ENCODE measurements around the gene C16orf74. TPM values are rescaled to one million over a fixed set of nuclear protein-coding genes. Genes with fewer than 3 reads are reported as not detected.

The C16orf74 gene
- total RNA-seq, 1 experiment from 2014 or later: 44.3 TPM

DNA sequence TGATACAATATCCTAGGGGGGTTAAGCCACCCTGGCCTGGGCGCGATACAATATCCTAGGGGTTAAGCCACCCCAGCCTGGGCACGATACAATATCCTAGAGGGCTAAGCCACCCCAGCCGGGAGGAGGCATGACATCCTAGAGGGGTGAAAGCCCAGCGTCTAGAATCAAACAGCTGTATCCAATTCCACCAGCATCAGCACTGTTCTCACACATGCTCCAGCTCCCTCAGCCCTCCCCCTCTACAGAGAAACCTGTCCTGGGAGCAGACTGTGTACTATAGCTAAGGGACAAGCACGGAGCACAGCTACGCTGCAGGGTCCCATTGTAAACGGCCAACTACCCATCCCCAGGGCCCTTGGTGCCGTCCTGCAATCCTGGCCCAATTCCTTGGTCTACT is 68.4 kb downstream of the C16orf74 start:
- intact Hi-C loops (cut with micrococcal nuclease; ENCODE audit: unreplicated experiment): no loop called here
- no TSS peak for BruUV-seq (replicated peaks)
- ChIA-PET POLR2A (ENCODE audit: unreplicated experiment) (no interaction called here), CTCF (no interaction called here)
- peaks cover 4% of the 10 kb centered on the region; the same call in 1 of the 2 replicates for H3K79me2 ChIP-seq (ENCODE audit: low read depth)
- TF ChIP-seq CTCF (conservative IDR thresholded peaks at IDR 0.05) (no peak), EZH2 (IDR thresholded peaks at IDR 0.05; ENCODE audit: low read depth) (no peak)
- H4K20me1 ChIP-seq (ENCODE audit: insufficient read depth): no peaks in the 10 kb centered on the region
- H3K4me3 ChIP-seq: no peak overlapping the region
- H3K36me3 ChIP-seq (ENCODE audit: low read depth): no peaks in the 10 kb centered on the region; the same call in 1 of the 2 replicates
- no peaks in the 10 kb centered on the region for H3K27me3 ChIP-seq (ENCODE audit: insufficient read depth, low read depth)
- no peak overlapping the region for H3K27ac ChIP-seq
- DNase-seq: no peak
- no peaks in the 10 kb centered on the region for H3K9me3 ChIP-seq (ENCODE audit: insufficient read depth, low read depth)
- H3K4me2 ChIP-seq: no peak overlapping the region
- H3K4me1 ChIP-seq (replicated peaks; ENCODE audit: insufficient read depth): 0 out of 2 replicates have a peak, but pooled peaks cover 3% of the 10 kb centered on the region
- peaks cover 2% of the 10 kb centered on the region; the same call in 1 of the 2 replicates for H3F3A ChIP-seq (ENCODE audit: insufficient read depth, low read depth)
- H3K9me2 ChIP-seq (ENCODE audit: insufficient read depth): no peaks in the 10 kb centered on the region
- no peak overlapping the region for H2AFZ ChIP-seq

DNA sequence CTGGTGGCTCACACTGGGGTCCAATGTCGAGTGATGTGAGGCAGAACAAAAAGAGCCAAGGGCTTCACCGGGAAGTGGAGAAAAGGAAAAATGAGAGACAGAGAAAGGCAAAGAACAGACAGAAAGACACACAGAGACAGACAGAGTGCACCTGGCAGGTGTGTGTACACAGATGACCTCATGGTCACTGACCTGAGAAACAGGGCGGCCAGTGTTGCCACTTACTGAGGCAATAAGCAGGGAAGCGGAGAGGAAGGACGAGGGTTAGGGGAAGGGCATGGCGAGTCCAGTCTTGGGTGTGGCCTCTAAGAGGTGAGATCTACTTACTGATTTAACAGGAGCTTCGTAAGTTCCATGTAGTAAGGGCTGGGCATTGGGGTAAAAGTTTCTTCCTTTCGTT is 69.6 kb downstream of the C16orf74 start:
- no peak overlapping the region for H2AFZ ChIP-seq
- no peak overlapping the region for H3K27ac ChIP-seq
- no peak for DNase-seq
- H3K4me3 ChIP-seq: no peak overlapping the region
- H3K27me3 ChIP-seq (ENCODE audit: insufficient read depth, low read depth): no peaks in the 10 kb centered on the region
- no peaks in the 10 kb centered on the region; the same call in 1 of the 2 replicates for H3K36me3 ChIP-seq (ENCODE audit: low read depth)
- no TSS peak for BruUV-seq (replicated peaks)
- POLR2A ChIA-PET (ENCODE audit: unreplicated experiment): no interaction called here
- H3K4me2 ChIP-seq: no peak overlapping the region
- no peaks in the 10 kb centered on the region for H3K4me1 ChIP-seq (replicated peaks; ENCODE audit: insufficient read depth)
- TF ChIP-seq EZH2 (IDR thresholded peaks at IDR 0.05; ENCODE audit: low read depth): no peak
- no peak for TF ChIP-seq CTCF (conservative IDR thresholded peaks at IDR 0.05)
- no peaks in the 10 kb centered on the region for H3K9me2 ChIP-seq (ENCODE audit: insufficient read depth)
- no peaks in the 10 kb centered on the region for H3K9me3 ChIP-seq (ENCODE audit: insufficient read depth, low read depth)
- no peaks in the 10 kb centered on the region for H3K79me2 ChIP-seq (ENCODE audit: low read depth)
- CTCF ChIA-PET: no interaction called here
- peaks cover 13% of the 10 kb centered on the region; the same call in 1 of the 2 replicates for H3F3A ChIP-seq (ENCODE audit: insufficient read depth, low read depth)
- intact Hi-C loops (cut with micrococcal nuclease; ENCODE audit: unreplicated experiment): no loop called here
- no peaks in the 10 kb centered on the region for H4K20me1 ChIP-seq (ENCODE audit: insufficient read depth)

GRCh38 chr16:85680352-85680944 is 70.4 kb downstream of the C16orf74 start:
- Histone ChIP-seq H3K9me2 (ENCODE audit: insufficient read depth) (no peaks in the 10 kb centered on the region), H3K27ac (no peak overlapping the region), H3K9me3 (ENCODE audit: insufficient read depth, low read depth) (no peaks in the 10 kb centered on the region), H3K4me2 (no peak overlapping the region), H3K4me3 (no peak overlapping the region), H3K36me3 (ENCODE audit: low read depth) (peaks cover 1% of the 10 kb centered on the region), H4K20me1 (ENCODE audit: insufficient read depth) (no peaks in the 10 kb centered on the region), H3K27me3 (ENCODE audit: insufficient read depth, low read depth) (no peaks in the 10 kb centered on the region), H3F3A (ENCODE audit: insufficient read depth, low read depth) (peaks cover 19% of the 10 kb centered on the region; the same call in 1 of the 2 replicates), H3K4me1 (replicated peaks; ENCODE audit: insufficient read depth) (no peaks in the 10 kb centered on the region), H3K79me2 (ENCODE audit: low read depth) (no peaks in the 10 kb centered on the region), H2AFZ (no peak overlapping the region)
- BruUV-seq (replicated peaks): no TSS peak
- TF ChIP-seq CTCF (conservative IDR thresholded peaks at IDR 0.05): no peak
- TF ChIP-seq EZH2 (IDR thresholded peaks at IDR 0.05; ENCODE audit: low read depth): no peak
- DNase-seq: no peak
- intact Hi-C loops (cut with micrococcal nuclease; ENCODE audit: unreplicated experiment): no loop called here
- ChIA-PET POLR2A (ENCODE audit: unreplicated experiment) (no interaction called here), CTCF (no interaction called here)
